ENCODE results near the gene STARD13.

The STARD13 gene

DNA sequence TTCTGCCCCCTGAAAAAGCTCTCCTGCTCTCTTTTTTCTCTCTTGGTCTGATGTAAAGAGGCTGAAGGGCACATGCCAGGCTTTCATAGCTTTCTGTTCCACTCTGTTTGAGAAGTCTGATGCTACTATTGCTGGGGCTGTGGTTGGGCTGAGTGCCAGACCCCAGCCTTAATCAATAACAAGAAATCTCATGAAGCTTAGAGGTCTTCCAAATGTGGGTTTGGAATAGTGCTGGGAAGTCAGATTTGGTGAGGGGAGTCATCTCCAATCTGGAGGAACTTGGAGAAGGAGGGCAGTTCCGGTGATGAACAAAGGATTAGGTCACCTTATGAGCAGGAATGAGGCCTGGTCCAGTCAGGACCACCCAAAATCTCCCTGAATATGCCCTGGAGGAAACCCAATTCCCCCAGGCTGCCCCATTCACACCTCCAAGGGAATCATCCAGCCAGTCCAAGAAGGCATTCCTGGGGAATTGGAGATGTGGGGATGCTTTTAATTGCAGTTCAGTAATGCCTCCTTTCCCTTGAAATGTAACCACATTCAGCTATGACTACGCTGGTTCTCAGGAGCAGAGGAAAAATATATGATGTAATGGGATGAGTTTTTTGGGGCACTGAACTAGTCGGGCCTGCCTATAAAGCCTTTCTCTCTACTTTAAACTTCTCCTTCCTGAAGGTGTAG is 102.0 kb downstream of the STARD13 start:
- TF ChIP-seq, protein P1, sequence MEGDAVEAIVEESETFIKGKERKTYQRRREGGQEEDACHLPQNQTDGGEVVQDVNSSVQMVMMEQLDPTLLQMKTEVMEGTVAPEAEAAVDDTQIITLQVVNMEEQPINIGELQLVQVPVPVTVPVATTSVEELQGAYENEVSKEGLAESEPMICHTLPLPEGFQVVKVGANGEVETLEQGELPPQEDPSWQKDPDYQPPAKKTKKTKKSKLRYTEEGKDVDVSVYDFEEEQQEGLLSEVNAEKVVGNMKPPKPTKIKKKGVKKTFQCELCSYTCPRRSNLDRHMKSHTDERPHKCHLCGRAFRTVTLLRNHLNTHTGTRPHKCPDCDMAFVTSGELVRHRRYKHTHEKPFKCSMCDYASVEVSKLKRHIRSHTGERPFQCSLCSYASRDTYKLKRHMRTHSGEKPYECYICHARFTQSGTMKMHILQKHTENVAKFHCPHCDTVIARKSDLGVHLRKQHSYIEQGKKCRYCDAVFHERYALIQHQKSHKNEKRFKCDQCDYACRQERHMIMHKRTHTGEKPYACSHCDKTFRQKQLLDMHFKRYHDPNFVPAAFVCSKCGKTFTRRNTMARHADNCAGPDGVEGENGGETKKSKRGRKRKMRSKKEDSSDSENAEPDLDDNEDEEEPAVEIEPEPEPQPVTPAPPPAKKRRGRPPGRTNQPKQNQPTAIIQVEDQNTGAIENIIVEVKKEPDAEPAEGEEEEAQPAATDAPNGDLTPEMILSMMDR (IDR thresholded peaks at IDR 0.05): no peak

DNA sequence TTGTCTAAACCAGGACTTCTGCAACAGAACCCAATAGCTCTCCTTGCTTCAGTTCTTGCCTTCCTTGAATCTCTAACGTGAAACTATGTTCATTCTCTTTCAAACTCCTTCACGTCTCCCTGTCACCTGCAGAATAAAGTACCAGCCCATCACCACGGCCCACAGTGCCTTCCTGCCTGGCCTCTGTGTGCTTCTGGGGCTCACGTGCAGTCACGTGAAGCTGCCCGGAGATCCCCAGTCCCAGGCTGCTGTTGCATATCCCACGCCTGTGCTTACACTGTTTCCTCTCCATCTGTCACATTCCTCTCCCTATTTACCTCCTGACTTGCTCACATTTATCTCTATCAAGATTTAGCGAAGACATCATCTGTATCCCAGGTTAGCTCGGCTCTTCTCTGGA is 102.8 kb downstream of the STARD13 start:
- TF ChIP-seq, protein P1 (IDR thresholded peaks at IDR 0.05): no peak

DNA sequence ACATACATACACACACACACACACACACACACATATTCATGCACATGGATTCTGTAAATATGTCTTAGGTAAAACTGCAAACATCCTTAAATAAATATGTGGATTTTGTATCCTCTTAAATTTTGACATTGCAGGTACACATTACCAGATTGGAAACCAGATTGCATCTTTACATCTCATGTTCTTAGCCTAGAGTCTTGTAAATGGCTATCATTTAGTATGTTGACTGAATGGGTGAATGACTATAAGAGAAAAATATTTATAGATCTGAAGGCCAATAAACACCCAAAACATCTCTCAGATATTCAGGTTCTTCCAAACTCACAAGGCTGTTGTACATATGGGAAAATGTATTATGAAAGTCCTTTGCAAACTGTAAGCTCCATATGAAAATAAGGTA is 104.3 kb downstream of the STARD13 start:
- TF ChIP-seq, protein P1 (IDR thresholded peaks at IDR 0.05): no peak

DNA sequence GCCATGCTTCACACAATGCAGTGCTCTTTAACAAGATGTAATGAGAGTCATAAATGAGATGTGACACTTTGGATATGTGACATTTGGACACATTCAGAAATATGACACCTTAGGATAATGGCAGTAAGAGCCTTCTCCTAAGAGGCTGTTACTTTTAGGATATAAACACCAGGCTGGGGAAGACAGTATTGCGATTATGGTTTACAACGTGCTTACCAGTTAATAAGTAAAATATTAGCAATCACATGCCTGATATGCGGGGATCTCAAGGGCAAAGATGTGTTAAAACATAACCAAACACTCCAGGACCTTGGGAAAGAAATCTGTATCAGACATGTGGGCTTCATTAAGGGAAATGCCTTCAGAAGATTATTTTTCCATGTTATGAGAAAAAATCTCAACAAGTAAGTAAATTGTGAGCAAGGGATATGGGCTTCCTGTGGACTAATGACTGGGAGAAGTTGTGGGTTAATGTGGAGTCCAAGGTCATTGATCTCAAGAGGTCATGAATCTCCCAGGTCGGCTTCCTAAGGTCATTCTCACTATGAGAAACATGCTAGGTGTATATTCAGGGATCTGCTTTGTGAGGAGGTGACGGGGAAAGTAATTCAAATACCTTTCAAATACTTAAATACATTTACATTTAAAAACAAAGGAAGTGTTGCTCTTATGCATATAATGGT is 105.3 kb downstream of the STARD13 start:
- TF ChIP-seq, protein P1 (IDR thresholded peaks at IDR 0.05): no peak

DNA sequence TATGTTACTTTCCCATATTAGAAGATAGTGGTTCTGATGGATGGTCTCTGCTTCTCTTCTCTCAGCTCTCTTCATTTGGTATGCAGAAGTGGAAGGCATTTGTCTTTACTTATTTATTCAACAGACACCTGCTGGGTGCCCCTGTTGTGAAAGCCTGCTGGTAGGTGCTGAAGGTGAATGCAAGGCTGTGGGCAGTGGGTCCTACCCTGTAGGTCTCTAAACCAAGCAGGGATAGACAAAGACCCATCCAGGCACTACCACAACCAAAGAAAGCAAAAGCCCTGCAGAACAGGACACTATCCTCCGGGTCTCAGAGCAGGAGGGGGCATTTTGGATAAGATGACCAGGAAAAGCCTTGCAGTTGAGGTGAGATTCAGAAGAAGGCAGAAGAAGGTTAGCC is 106.1 kb downstream of the STARD13 start:
- TF ChIP-seq, protein P1 (IDR thresholded peaks at IDR 0.05): no peak

DNA sequence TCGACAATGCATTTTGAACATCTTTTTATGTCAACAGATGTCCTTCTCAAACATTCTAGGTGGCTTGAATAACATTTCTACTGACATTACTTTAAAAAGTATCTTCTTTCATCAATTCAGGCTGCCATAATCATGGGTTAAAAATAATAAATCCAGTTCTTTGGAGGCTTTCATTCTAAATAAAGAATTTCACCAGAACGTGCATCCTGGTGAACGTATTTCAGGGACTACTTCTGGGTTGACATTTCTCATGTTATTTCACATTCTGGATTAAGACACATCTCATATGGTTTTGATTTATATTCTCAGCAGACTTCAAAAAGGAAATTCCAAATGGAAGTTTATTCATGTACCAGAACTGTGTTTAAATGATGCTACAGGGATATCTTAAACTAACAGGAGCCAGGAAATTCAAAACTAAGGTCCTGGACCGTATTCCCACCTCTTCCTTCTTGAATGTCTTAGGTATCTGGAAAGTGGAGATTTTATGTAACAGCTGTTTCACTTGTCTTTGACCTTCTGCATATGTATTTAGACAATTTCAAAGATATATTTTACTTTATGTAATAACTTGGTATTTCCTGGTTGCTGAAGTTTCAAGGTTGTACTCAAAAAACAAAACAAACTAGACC is 107.2 kb downstream of the STARD13 start:
- TF ChIP-seq, protein P1 (IDR thresholded peaks at IDR 0.05): no peak

DNA sequence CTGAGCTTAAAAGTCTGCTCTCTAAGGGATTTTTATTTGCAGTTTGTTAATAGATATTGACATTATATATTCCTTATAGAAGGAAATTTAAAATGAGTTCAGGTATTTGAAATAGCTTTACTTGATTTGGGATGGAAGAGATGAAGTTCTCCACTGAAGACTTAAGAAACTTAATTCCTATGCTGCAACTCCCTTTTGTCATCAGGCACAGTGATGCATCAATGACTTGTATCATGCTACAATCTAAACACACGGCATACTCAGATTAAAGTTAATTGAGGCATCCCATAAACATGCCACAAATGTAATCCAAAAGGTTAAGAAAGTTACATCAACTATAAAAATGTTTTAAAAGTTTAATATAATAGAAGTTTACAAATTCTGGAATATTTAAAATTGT is 109.0 kb downstream of the STARD13 start:
- TF ChIP-seq, protein P1 (IDR thresholded peaks at IDR 0.05): no peak
